CD4-positive, alpha-beta T cell (primary cell): ENCODE measurements around the gene DOLK. TPM values are rescaled to one million over a fixed set of nuclear protein-coding genes. Genes with fewer than 3 reads are reported as not detected.
"Not testable (repeated sequence)": the region's sequence is repeated elsewhere in the genome, so short reads cannot be mapped to it uniquely, and the experiment has no call there.

Experiments
- ATAC-seq: fragments of 200-7000 bp; cut with Tn5 transposase; one replicate; pipeline ENCODE4 v1.10.0; 2022; ENCODE audit warnings: mild to moderate bottlenecking; ENCODE audit not compliant: poor library complexity
- CTCF ChIA-PET: fragments of 350-600 bp; sonication (Branson Sonifier 250); formaldehyde crosslinking; loops from one replicate; lab custom pipeline; 2021; ENCODE audit warnings: antibody characterized with exemption, inconsistent platforms; lab: Charles Lee
- POLR2A ChIA-PET: fragments of 350-600 bp; sonication (Branson Sonifier 250); formaldehyde crosslinking; loops from one replicate; lab custom pipeline; 2021; ENCODE audit warnings: antibody characterized with exemption, inconsistent platforms; lab: Charles Lee
- DNase-seq, 14 experiments: peaks; one replicate each; pipeline ENCODE4 v3.0.0-alpha.2; 2013 to 2020; ENCODE audit warnings: mixed read lengths in 2 of 14
- H3K27ac ChIP-seq, 2 donors: one replicate each; pipeline versions ENCODE4 v1.5.1 to v1.7.0; 2013; ENCODE audit warnings: low read length in 2 of 2, low read depth in 1 of 2, mild to moderate bottlenecking in 1 of 2
- H3K27me3 ChIP-seq, 2 experiments: 1 replicate in 1 of 2; 2 replicates in 1 of 2; pipeline versions ENCODE4 v1.6.1 to v1.7.0; 2013; ENCODE audit warnings: low read length in 2 of 2, control low read depth in 1 of 2, mild to moderate bottlenecking in 1 of 2, moderate library complexity in 1 of 2; ENCODE audit not compliant: insufficient read depth in 2 of 2, control insufficient read depth in 1 of 2
- H3K36me3 ChIP-seq: one replicate; pipeline ENCODE4 v1.6.1; 2013; ENCODE audit warnings: low read length, control low read depth; ENCODE audit not compliant: insufficient read depth
- H3K4me1 ChIP-seq: one replicate; pipeline ENCODE4 v1.6.1; 2013; ENCODE audit warnings: low read length, control low read depth; ENCODE audit not compliant: insufficient read depth
- H3K4me3 ChIP-seq: one replicate; pipeline ENCODE4 v1.5.1; 2013; ENCODE audit warnings: mild to moderate bottlenecking, low read length, moderate library complexity
- H3K9me3 ChIP-seq, 2 experiments: 1 replicate in 1 of 2; 2 replicates in 1 of 2; pipeline versions ENCODE4 v1.6.1 to v1.7.0; 2013; ENCODE audit warnings: low read length in 2 of 2, mild to moderate bottlenecking in 2 of 2, control low read depth in 1 of 2, moderate library complexity in 1 of 2; ENCODE audit not compliant: control insufficient read depth in 1 of 2, insufficient read depth in 1 of 2
- H3K27ac Mint-ChIP-seq: one replicate; pipeline ENCODE4 v1.8.0; 2020; ENCODE audit warnings: mixed read lengths
- H3K27me3 Mint-ChIP-seq: one replicate; pipeline ENCODE4 v1.8.0; 2021; ENCODE audit warnings: mixed read lengths
- H3K36me3 Mint-ChIP-seq: one replicate; pipeline ENCODE4 v1.8.0; 2021; ENCODE audit warnings: low read depth, mixed read lengths
- H3K4me1 Mint-ChIP-seq: one replicate; pipeline ENCODE4 v1.8.0; 2021; ENCODE audit warnings: low read depth, mixed read lengths
- H3K4me3 Mint-ChIP-seq: one replicate; pipeline ENCODE4 v1.8.0; 2020; ENCODE audit warnings: mild to moderate bottlenecking, mixed read lengths
- H3K9me3 Mint-ChIP-seq: one replicate; pipeline ENCODE4 v1.8.0; 2020; ENCODE audit warnings: mixed read lengths
- CTCF ChIP-seq: fragments of 200-600 bp; IDR thresholded peaks from one replicate; pipeline ENCODE4 v1.8.0; 2022; ENCODE audit warnings: antibody characterized with exemption, mild to moderate bottlenecking
- intact Hi-C, 2 experiments: fragments of 100-400 bp; cut with DNase I in 1 of 2; cut with micrococcal nuclease in 1 of 2; formaldehyde crosslinking; loops; one replicate each; pipeline versions ENCODE4 v1.15.1 to v1.9.0; 2023 to 2025; cut with DNase I, micrococcal nuclease
- total RNA-seq, 174 experiments: library from RNA in 2 of 174; stranded (reverse) in 2 of 174; gene quantifications; one replicate each; pipeline ENCODE4 v1.2.3 and lab custom pipeline; 2021 to 2026

Gene DOLK
- total RNA-seq, 2 experiments from 2014 or later: 7.4 to 7.8 TPM

- H3K4me3 Mint-ChIP-seq: peak overlapping the region; percentile 99
- ATAC-seq (no peak), DNase-seq (no peak)
- Histone ChIP-seq H3K27me3 (no peaks in the 10 kb centered on the region), H3K36me3 (peaks cover 28% of the 10 kb centered on the region), H3K27ac (peak overlapping the region; percentile 93 to 97), H3K4me1 (peaks cover 24% of the 10 kb centered on the region), H3K4me3 (peak overlapping the region; percentile 99), H3K9me3 (no peaks in the 10 kb centered on the region)
- no peaks in the 10 kb centered on the region for H3K9me3 Mint-ChIP-seq
- intact Hi-C loops: loop anchor here in 1 of 2 experiments (1.0 to 5.0 kb wide), 5 partner anchors 66 to 445 kb away; partner anchors contain the start of genes CRAT, GLE1, KYAT1 and MIGA2
- no peak for TF ChIP-seq CTCF
- ChIA-PET CTCF (no interaction called here), POLR2A (interaction anchor here (1.2 to 2.1 kb wide), 2 partner anchors 24 to 223 kb away, joined by 3 to 4 read pairs; no protein-coding TSS in a partner anchor)
- peak overlapping the region; percentile 89 for H3K27ac Mint-ChIP-seq
- peaks cover 36% of the 10 kb centered on the region for H3K36me3 Mint-ChIP-seq
- peaks cover 37% of the 10 kb centered on the region for H3K4me1 Mint-ChIP-seq
- no peaks in the 10 kb centered on the region for H3K27me3 Mint-ChIP-seq
These were observed 201 bp downstream of the DOLK start for GRCh38 chr9:128947277-128947526.

- Mint-ChIP-seq H3K27me3 (no peaks in the 10 kb centered on the region), H3K27ac (peak overlapping the region; percentile 89), H3K9me3 (no peaks in the 10 kb centered on the region), H3K36me3 (peaks cover 36% of the 10 kb centered on the region), H3K4me1 (peaks cover 37% of the 10 kb centered on the region), H3K4me3 (peak overlapping the region; percentile 99)
- Histone ChIP-seq H3K27me3 (no peaks in the 10 kb centered on the region), H3K27ac (peak overlapping the region; percentile 93 to 97), H3K36me3 (peaks cover 24% of the 10 kb centered on the region), H3K9me3 (no peaks in the 10 kb centered on the region), H3K4me1 (peaks cover 24% of the 10 kb centered on the region), H3K4me3 (peak overlapping the region; percentile 99)
- DNase-seq: peak in 4 of 14 experiments; percentile 6 to 43 (median 7)
- intact Hi-C loops: loop anchor here in 1 of 2 experiments (1.0 to 5.0 kb wide), 5 partner anchors 65 to 444 kb away; partner anchors contain the start of genes CRAT, GLE1, KYAT1 and MIGA2
- ChIA-PET POLR2A (interaction anchor here (2.1 kb wide), 1 partner anchor 24 kb away, joined by 4 read pairs; no protein-coding TSS in a partner anchor), CTCF (no interaction called here)
- peak; percentile 15 for ATAC-seq
- no peak for TF ChIP-seq CTCF
These were observed 679 bp downstream of the DOLK start for GRCh38 chr9:128946571-128947276.

GRCh38 chr9:128945798-128946501 is 1.5 kb downstream of the DOLK start:
- H3K4me1 Mint-ChIP-seq: peaks cover 32% of the 10 kb centered on the region
- peaks cover 29% of the 10 kb centered on the region for H3K36me3 Mint-ChIP-seq
- intact Hi-C loops: loop anchor here in 1 of 2 experiments (2.0 to 5.0 kb wide), 2 partner anchors 81 to 444 kb away; partner anchors contain the start of gene GLE1
- ChIA-PET POLR2A (no interaction called here), CTCF (no interaction called here)
- no peaks in the 10 kb centered on the region for H3K9me3 Mint-ChIP-seq
- Histone ChIP-seq H3K9me3 (no peaks in the 10 kb centered on the region), H3K27me3 (no peaks in the 10 kb centered on the region), H3K4me3 (peak overlapping the region; percentile 99), H3K4me1 (peaks cover 24% of the 10 kb centered on the region), H3K36me3 (peaks cover 24% of the 10 kb centered on the region), H3K27ac (no peak overlapping the region)
- peak overlapping the region; percentile 99 for H3K4me3 Mint-ChIP-seq
- no peak for TF ChIP-seq CTCF
- DNase-seq (peak in 1 of 14 experiments; percentile 25), ATAC-seq (no peak)
- H3K27ac Mint-ChIP-seq: peak overlapping the region; percentile 89
- no peaks in the 10 kb centered on the region for H3K27me3 Mint-ChIP-seq

- peaks cover 25% of the 10 kb centered on the region for H3K36me3 Mint-ChIP-seq
- H3K9me3 ChIP-seq, POLR2A ChIA-PET, H3K9me3 Mint-ChIP-seq, DNase-seq, CTCF ChIA-PET, ATAC-seq, H3K27me3 Mint-ChIP-seq, H3K27me3 ChIP-seq, H3K4me3 Mint-ChIP-seq, H3K27ac Mint-ChIP-seq, H3K4me3 ChIP-seq, H3K27ac ChIP-seq: not testable (repeated sequence)
- Histone ChIP-seq H3K36me3 (peaks cover 16% of the 10 kb centered on the region), H3K4me1 (peaks cover 24% of the 10 kb centered on the region)
- intact Hi-C loops: loop anchor here in 1 of 2 experiments (5.0 kb wide), 1 partner anchor 443 kb away; the partner anchor contains the start of gene GLE1
- peaks cover 32% of the 10 kb centered on the region for H3K4me1 Mint-ChIP-seq
These were observed 2.4 kb downstream of the DOLK start for GRCh38 chr9:128944966-128945365.
